ENCODE data around the gene COBL. TPM values are rescaled to one million over a fixed set of nuclear protein-coding genes. Genes with fewer than 3 reads are reported as not detected.

The COBL gene
- polyA plus RNA-seq, 1 donor (not counting 4 experiments of a cell fraction or from before 2014, with no cell fraction given), result 4.5 TPM

- dilution Hi-C loops (cut with MboI; ENCODE audit: extremely low pct_ligation_motif_present, low sequenced_read_pairs), result no loop called here
- H3K9ac ChIP-seq (ENCODE audit: control insufficient read depth, extremely low read depth, insufficient read depth, low read length), result no peak overlapping the region
- DNase-seq (ENCODE audit: low read depth, low spot score) (no peak), FAIRE-seq (no peak)
- H3K36me3 ChIP-seq (ENCODE audit: control insufficient read depth in 2 of 2, extremely low read depth in 1 of 2, insufficient read depth in 2 of 2, low read length in 2 of 2), result no peaks in the 10 kb centered on the region
- no peak overlapping the region for H3K4me3 ChIP-seq (ENCODE audit: control insufficient read depth in 2 of 3, extremely low read depth in 1 of 3, insufficient read depth in 2 of 3, low read depth in 1 of 3, low read length in 3 of 3)
- H3K4me1 ChIP-seq (ENCODE audit: control insufficient read depth, extremely low read depth, insufficient read depth, low read length), result no peaks in the 10 kb centered on the region
- H2AFZ ChIP-seq (ENCODE audit: control insufficient read depth, low read length), result no peak overlapping the region
- no peak overlapping the region for H3K4me2 ChIP-seq (ENCODE audit: control insufficient read depth, extremely low read depth, insufficient read depth, low read depth, low read length)
- H3K27ac ChIP-seq (ENCODE audit: control insufficient read depth, insufficient read depth, low read length), result no peak overlapping the region
- no peaks in the 10 kb centered on the region for H4K20me1 ChIP-seq (ENCODE audit: control insufficient read depth, extremely low read depth, insufficient read depth, low read length)
- H3K27me3 ChIP-seq (ENCODE audit: control insufficient read depth, extremely low read depth, insufficient read depth, low read length), result no peaks in the 10 kb centered on the region
- TF ChIP-seq EZH2 (IDR thresholded peaks at IDR 0.05; ENCODE audit: low read length) (no peak), CTCF (optimal IDR thresholded peaks at IDR 0.05 in 1 of 3, IDR thresholded peaks at IDR 0.05 in 1 of 3, conservative IDR thresholded peaks at IDR 0.05 in 1 of 3; ENCODE audit: extremely low read depth in 1 of 3, insufficient read depth in 2 of 3, low read length in 3 of 3) (no peak)
- no peaks in the 10 kb centered on the region for H3K9me3 ChIP-seq (ENCODE audit: control insufficient read depth, low read depth, low read length)
- no peaks in the 10 kb centered on the region for H3K79me2 ChIP-seq (ENCODE audit: control insufficient read depth, insufficient read depth, low read length)
- H3K9me1 ChIP-seq (ENCODE audit: control insufficient read depth, extremely low read depth, insufficient read depth, low read length), result no peaks in the 10 kb centered on the region
These were observed 261.4 kb downstream of the COBL start for GRCh38 chr7:51055039-51055840.

- TF ChIP-seq EZH2 (IDR thresholded peaks at IDR 0.05; ENCODE audit: low read length) (no peak), CTCF (optimal IDR thresholded peaks at IDR 0.05 in 1 of 3, IDR thresholded peaks at IDR 0.05 in 1 of 3, conservative IDR thresholded peaks at IDR 0.05 in 1 of 3; ENCODE audit: extremely low read depth in 1 of 3, insufficient read depth in 2 of 3, low read length in 3 of 3) (no peak)
- Histone ChIP-seq H3K79me2 (ENCODE audit: control insufficient read depth, insufficient read depth, low read length) (no peaks in the 10 kb centered on the region), H4K20me1 (ENCODE audit: control insufficient read depth, extremely low read depth, insufficient read depth, low read length) (no peaks in the 10 kb centered on the region), H3K4me3 (ENCODE audit: control insufficient read depth in 2 of 3, extremely low read depth in 1 of 3, insufficient read depth in 2 of 3, low read depth in 1 of 3, low read length in 3 of 3) (no peak overlapping the region), H3K4me1 (ENCODE audit: control insufficient read depth, extremely low read depth, insufficient read depth, low read length) (no peaks in the 10 kb centered on the region), H3K4me2 (ENCODE audit: control insufficient read depth, extremely low read depth, insufficient read depth, low read depth, low read length) (no peak overlapping the region), H3K27me3 (ENCODE audit: control insufficient read depth, extremely low read depth, insufficient read depth, low read length) (no peaks in the 10 kb centered on the region), H3K36me3 (ENCODE audit: control insufficient read depth in 2 of 2, extremely low read depth in 1 of 2, insufficient read depth in 2 of 2, low read length in 2 of 2) (no peaks in the 10 kb centered on the region), H3K27ac (ENCODE audit: control insufficient read depth, insufficient read depth, low read length) (no peak overlapping the region), H2AFZ (ENCODE audit: control insufficient read depth, low read length) (no peak overlapping the region), H3K9me1 (ENCODE audit: control insufficient read depth, extremely low read depth, insufficient read depth, low read length) (no peaks in the 10 kb centered on the region), H3K9me3 (ENCODE audit: control insufficient read depth, low read depth, low read length) (no peaks in the 10 kb centered on the region), H3K9ac (ENCODE audit: control insufficient read depth, extremely low read depth, insufficient read depth, low read length) (no peak overlapping the region)
- DNase-seq (ENCODE audit: low read depth, low spot score), result no peak
- dilution Hi-C loops (cut with MboI; ENCODE audit: extremely low pct_ligation_motif_present, low sequenced_read_pairs), result no loop called here
- no peak for FAIRE-seq
These were observed 262.4 kb downstream of the COBL start for GRCh38 chr7:51054231-51054630.
